Tibial nerve (tissue), 4 donors: Measurements from ENCODE around the gene NBEAL2.

ENCODE experiments used
- EP300 ChIP-seq, 2 donors: sonication (generic); formaldehyde crosslinking; IDR thresholded peaks; one replicate each; pipeline ENCODE4 v1.6.1; 2017; ENCODE audit warnings: antibody characterized with exemption in 2 of 2, mild to moderate bottlenecking in 1 of 2
- POLR2A ChIP-seq, 2 donors: fragments of 450-650 bp; IDR thresholded peaks; one replicate each; pipeline ENCODE4 v1.6.1; 2017; ENCODE audit warnings: antibody characterized with exemption in 2 of 2, mild to moderate bottlenecking in 2 of 2, moderate library complexity in 2 of 2
- TF ChIP-seq, protein P1 (sequence below), 5 experiments: fragments of 200-600 bp in 3 of 5; fragments of 450-650 bp in 2 of 5; sonication (generic) in 3 of 5; IDR thresholded peaks; one replicate each; pipeline ENCODE4 v1.5.1; 2016 to 2019; ENCODE audit warnings: antibody characterized with exemption in 5 of 5, mild to moderate bottlenecking in 3 of 5, moderate library complexity in 2 of 5

DNA sequence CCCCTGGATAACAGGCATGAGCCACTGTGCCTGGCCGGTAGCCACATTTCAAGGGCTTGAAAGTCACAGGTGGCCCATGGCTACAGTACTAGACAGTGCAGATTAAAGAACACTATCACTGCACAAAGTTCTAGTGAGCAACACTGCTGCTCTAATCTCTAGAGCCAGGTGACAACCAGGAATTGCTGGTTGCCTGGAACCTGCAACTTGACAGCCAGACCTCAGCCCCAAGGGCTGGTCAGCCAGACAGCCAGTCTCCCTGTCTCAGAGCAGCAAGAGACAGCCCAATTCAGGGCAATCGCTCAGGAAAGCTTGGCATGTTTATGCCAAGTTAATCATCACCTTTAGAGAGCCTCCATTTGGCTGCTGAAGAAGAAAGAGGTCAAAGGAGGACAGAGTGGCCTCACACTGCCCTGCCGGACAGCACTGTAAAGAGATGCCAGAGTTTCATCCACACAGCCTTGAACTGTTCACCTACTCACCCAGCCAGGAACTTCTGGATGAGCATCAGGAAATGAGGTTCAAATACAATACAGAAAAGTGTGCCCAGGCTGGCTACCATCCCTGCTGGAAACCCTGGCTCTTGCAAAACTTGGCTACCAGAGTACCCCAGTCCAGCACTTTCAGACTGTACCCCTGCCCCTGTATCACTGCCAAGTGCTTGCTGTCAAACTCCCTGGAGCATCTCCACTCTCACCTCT, 8.9 kb upstream of the NBEAL2 start:
- TF ChIP-seq, protein P1, sequence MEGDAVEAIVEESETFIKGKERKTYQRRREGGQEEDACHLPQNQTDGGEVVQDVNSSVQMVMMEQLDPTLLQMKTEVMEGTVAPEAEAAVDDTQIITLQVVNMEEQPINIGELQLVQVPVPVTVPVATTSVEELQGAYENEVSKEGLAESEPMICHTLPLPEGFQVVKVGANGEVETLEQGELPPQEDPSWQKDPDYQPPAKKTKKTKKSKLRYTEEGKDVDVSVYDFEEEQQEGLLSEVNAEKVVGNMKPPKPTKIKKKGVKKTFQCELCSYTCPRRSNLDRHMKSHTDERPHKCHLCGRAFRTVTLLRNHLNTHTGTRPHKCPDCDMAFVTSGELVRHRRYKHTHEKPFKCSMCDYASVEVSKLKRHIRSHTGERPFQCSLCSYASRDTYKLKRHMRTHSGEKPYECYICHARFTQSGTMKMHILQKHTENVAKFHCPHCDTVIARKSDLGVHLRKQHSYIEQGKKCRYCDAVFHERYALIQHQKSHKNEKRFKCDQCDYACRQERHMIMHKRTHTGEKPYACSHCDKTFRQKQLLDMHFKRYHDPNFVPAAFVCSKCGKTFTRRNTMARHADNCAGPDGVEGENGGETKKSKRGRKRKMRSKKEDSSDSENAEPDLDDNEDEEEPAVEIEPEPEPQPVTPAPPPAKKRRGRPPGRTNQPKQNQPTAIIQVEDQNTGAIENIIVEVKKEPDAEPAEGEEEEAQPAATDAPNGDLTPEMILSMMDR (IDR thresholded peaks at IDR 0.05): no peak
- no peak for TF ChIP-seq POLR2A (IDR thresholded peaks at IDR 0.05)
- no peak for TF ChIP-seq EP300 (IDR thresholded peaks at IDR 0.05)
